A673 (cell line): ENCODE measurements around the gene RRAS2. TPM values are rescaled to one million over a fixed set of nuclear protein-coding genes. Genes with fewer than 3 reads are reported as not detected.

Source experiments
- BruUV-seq: library from RNA; stranded (reverse); fragments of 400-500 nt; replicated peaks from 2 replicates; lab custom pipeline; 2021; lab: Mats Ljungman, UMichigan
- CTCF ChIA-PET: fragments of 300-600 bp; sonication (Branson Sonifier 250); formaldehyde crosslinking; loops from one replicate; lab custom pipeline; 2022; ENCODE audit warnings: antibody characterized with exemption; lab: Charles Lee
- POLR2A ChIA-PET: fragments of 300-600 bp; sonication (Branson Sonifier 250); formaldehyde crosslinking; loops from one replicate; lab custom pipeline; 2022; ENCODE audit warnings: antibody characterized with exemption; ENCODE audit not compliant: low non-redundant PET; lab: Charles Lee
- DNase-seq: peaks from one replicate; pipeline ENCODE4 v3.0.0-alpha.2; 2015; ENCODE audit warnings: low spot score
- H3K27ac ChIP-seq: fragments of 200-600 bp; sonication (generic); 2 replicates; pipeline ENCODE4 v1.5.1; 2016; ENCODE audit warnings: mixed run types, low read depth, mild to moderate bottlenecking, mixed read lengths, antibody characterized with exemption, low read length; ENCODE audit not compliant: poor library complexity, severe bottlenecking
- H3K27me3 ChIP-seq: fragments of 200-600 bp; sonication (generic); replicated peaks from 2 replicates; pipeline ENCODE4 v1.6.1; 2017; ENCODE audit warnings: mixed run types, low read depth, mild to moderate bottlenecking, mixed read lengths, antibody characterized with exemption, low read length; ENCODE audit not compliant: insufficient read depth, poor library complexity
- H3K36me3 ChIP-seq: fragments of 200-600 bp; sonication (generic); 2 replicates; pipeline ENCODE4 v1.6.1; 2016; ENCODE audit warnings: mixed run types, mild to moderate bottlenecking, mixed read lengths, antibody characterized with exemption, low read length; ENCODE audit not compliant: insufficient read depth, poor library complexity, severe bottlenecking
- H3K4me1 ChIP-seq: fragments of 200-600 bp; sonication (generic); 2 replicates; pipeline ENCODE4 v1.6.1; 2017; ENCODE audit warnings: mixed run types, mild to moderate bottlenecking, mixed read lengths, antibody characterized with exemption, low read length; ENCODE audit not compliant: insufficient read depth, poor library complexity, severe bottlenecking
- H3K4me3 ChIP-seq: fragments of 200-600 bp; sonication (generic); 2 replicates; pipeline ENCODE4 v1.5.1; 2016; ENCODE audit warnings: low read depth, mixed run types, mild to moderate bottlenecking, mixed read lengths, low read length; ENCODE audit not compliant: poor library complexity, severe bottlenecking
- H3K9me3 ChIP-seq: fragments of 200-600 bp; sonication (generic); 2 replicates; pipeline ENCODE4 v1.6.1; 2016; ENCODE audit warnings: mixed run types, low read depth, mild to moderate bottlenecking, mixed read lengths, antibody characterized with exemption, low read length; ENCODE audit not compliant: poor library complexity, severe bottlenecking
- EZH2 ChIP-seq: fragments of 200-600 bp; sonication (generic); IDR thresholded peaks from 2 replicates; pipeline ENCODE4 v1.6.1; 2017; ENCODE audit warnings: borderline replicate concordance, low read depth, mild to moderate bottlenecking, mixed read lengths, antibody characterized with exemption, low read length; ENCODE audit not compliant: poor library complexity, severe bottlenecking
- intact Hi-C: fragments of 100-400 bp; cut with micrococcal nuclease; formaldehyde crosslinking; loops from one replicate; pipeline ENCODE4 v1.10.0; 2022; ENCODE audit not compliant: unreplicated experiment
- total RNA-seq: library from RNA; stranded (reverse); gene quantifications from 2 replicates; pipeline ENCODE4 v1.2.3, GENCODE V29; 2021
- TF ChIP-seq, protein P1 (sequence below): fragments of 300-800, 200-600 bp; sonication (generic); conservative IDR thresholded peaks from 2 replicates; pipeline ENCODE4 v1.5.1; 2017; ENCODE audit warnings: low read depth, mild to moderate bottlenecking, antibody characterized with exemption, low read length, moderate library complexity, mixed read lengths

Gene RRAS2
- total RNA-seq, 1 experiment from 2014 or later = 23.3 TPM

DNA sequence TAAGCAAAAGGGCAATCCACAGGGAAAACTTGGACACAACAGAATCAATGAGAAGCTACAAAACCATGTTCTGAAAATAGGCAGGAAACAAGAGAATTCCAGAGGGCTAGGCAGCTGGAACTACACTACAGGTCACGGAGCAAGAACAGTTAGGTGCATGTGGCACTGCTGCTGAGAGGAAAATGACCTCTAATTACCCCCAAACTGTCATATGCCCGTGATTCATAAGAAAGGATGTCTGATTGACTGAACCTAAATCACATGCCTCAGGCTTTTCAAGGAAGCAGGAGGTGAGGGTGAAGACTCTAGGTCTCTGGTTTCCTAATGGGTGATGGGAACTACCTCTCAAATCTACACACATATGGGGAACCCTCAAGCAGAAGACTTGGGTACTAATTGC lies 17.9 kb upstream of the RRAS2 start:
- DNase-seq = no peak
- POLR2A ChIA-PET = no interaction called here

DNA sequence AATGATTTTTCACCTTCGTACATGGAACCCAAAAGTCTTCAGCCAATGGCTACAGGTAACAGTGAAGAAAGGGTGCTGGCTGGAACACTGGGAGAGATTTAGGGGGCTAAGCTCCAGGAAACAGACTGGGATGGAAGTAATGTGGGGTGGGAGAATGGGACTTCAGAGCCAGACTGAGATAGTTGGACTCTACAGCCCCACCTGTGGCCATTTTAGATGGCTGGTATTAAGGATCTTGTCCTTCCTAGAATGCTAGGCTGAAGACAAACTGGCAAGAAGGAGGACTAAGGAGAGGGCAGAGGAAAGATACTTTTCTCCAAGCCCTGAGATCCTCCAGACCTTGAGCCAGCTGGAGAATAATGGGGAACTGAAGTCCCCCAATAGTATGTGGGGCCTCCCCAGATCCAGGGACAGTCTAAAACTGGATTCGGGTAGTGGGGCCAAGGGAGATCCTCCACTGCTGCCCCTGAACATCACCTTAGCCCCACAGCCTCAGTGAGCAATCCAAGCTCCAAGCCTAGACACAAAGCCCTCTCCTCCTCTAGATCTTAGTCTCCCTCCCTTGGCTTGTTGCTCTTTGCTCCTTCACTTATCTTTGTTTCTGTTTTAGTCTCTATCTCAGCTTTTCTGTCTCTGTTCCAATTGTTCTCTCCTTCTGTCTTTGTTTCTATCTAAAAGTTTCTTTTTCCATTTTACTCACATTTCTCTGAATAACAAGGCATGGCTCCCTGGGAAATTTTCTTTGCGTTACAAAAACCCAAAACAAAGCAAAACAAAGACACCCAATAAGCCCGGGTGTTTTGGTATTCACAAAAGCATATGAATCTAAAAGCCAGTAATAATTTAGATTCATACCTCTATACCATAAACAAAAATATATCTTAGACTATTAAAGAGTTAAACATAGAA lies 16.2 kb upstream of the RRAS2 start:
- CTCF ChIA-PET = interaction anchor here (0.6 kb wide), 1 partner anchor 41 kb away, joined by 6 read pairs; no protein-coding TSS in a partner anchor
- no peaks in the 10 kb centered on the region for H3K4me1 ChIP-seq
- intact Hi-C loops = no loop called here
- no peak overlapping the region for H3K27ac ChIP-seq
- DNase-seq = no peak
- H3K4me3 ChIP-seq = no peak overlapping the region
- H3K9me3 ChIP-seq = no peaks in the 10 kb centered on the region
- BruUV-seq = no TSS peak
- TF ChIP-seq, protein P1, sequence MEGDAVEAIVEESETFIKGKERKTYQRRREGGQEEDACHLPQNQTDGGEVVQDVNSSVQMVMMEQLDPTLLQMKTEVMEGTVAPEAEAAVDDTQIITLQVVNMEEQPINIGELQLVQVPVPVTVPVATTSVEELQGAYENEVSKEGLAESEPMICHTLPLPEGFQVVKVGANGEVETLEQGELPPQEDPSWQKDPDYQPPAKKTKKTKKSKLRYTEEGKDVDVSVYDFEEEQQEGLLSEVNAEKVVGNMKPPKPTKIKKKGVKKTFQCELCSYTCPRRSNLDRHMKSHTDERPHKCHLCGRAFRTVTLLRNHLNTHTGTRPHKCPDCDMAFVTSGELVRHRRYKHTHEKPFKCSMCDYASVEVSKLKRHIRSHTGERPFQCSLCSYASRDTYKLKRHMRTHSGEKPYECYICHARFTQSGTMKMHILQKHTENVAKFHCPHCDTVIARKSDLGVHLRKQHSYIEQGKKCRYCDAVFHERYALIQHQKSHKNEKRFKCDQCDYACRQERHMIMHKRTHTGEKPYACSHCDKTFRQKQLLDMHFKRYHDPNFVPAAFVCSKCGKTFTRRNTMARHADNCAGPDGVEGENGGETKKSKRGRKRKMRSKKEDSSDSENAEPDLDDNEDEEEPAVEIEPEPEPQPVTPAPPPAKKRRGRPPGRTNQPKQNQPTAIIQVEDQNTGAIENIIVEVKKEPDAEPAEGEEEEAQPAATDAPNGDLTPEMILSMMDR = peak; percentile 36; the same call in 1 of the 2 replicates
- TF ChIP-seq EZH2 = no peak
- H3K27me3 ChIP-seq = peaks cover 14% of the 10 kb centered on the region
- no peaks in the 10 kb centered on the region for H3K36me3 ChIP-seq
- POLR2A ChIA-PET = no interaction called here

More for the DNA sequence above, 17.9 kb upstream of the RRAS2 start:
- no peaks in the 10 kb centered on the region for H3K4me1 ChIP-seq
- no peaks in the 10 kb centered on the region for H3K9me3 ChIP-seq
- no peak for TF ChIP-seq EZH2
- TF ChIP-seq, protein P1 = no peak
- intact Hi-C loops = no loop called here
- no peak overlapping the region for H3K27ac ChIP-seq
- no peaks in the 10 kb centered on the region for H3K36me3 ChIP-seq
- CTCF ChIA-PET = no interaction called here
- H3K27me3 ChIP-seq = peaks cover 29% of the 10 kb centered on the region
- no TSS peak for BruUV-seq
- H3K4me3 ChIP-seq = no peak overlapping the region

DNA sequence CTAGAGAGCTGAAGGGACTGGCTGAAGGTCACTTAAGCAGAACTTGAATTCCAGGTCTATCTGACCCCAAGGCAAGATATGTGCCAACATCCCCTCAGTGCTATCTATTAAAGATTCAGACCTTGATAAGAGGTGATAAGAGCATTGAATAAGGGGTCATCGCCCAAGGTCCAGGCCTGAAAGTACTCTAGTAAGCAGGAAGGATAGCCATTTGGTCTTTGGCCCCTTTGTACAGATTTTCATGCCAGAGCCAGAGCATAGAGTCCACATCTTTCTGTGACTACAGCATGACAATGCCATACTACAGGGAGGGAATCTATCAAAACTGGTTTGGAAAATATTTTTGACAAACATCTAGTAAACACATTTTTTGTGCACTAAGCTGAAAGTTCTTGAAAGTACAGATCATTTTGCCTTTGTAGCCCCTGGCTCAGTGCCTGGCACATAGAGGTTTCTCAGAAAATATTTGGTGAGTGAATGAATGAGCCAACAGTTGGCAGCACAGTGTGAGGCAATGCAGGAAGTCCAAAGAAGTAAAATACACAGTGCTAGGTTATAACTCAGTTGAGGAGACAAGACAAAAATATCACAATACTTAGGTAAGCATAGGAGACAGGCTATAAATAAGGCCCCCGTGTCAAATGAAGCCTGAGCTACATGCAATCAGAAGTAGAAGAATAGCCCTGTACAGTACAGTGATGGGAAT lies 15.1 kb upstream of the RRAS2 start:
- Histone ChIP-seq H3K4me1 (no peaks in the 10 kb centered on the region), H3K36me3 (no peaks in the 10 kb centered on the region), H3K9me3 (no peaks in the 10 kb centered on the region), H3K27me3 (peaks cover 4% of the 10 kb centered on the region), H3K27ac (no peak overlapping the region), H3K4me3 (no peak overlapping the region)
- DNase-seq = no peak
- no peak for TF ChIP-seq EZH2
- TF ChIP-seq, protein P1 = no peak
- no TSS peak for BruUV-seq
- ChIA-PET POLR2A (no interaction called here), CTCF (interaction anchor here (0.6 kb wide), 2 partner anchors 42 to 105 kb away, joined by 3 to 6 read pairs; no protein-coding TSS in a partner anchor)
- intact Hi-C loops = no loop called here
